GM21423 (cell line): ENCODE results near the gene PDGFC.

ENCODE experiments used
- ATAC-seq: cut with Tn5 transposase; IDR thresholded peaks from one replicate; pipeline ENCODE4 v1.9.1; 2021; ENCODE audit warnings: mild to moderate bottlenecking, moderate library complexity; ENCODE audit not compliant: unreplicated experiment

PDGFC gene

DNA sequence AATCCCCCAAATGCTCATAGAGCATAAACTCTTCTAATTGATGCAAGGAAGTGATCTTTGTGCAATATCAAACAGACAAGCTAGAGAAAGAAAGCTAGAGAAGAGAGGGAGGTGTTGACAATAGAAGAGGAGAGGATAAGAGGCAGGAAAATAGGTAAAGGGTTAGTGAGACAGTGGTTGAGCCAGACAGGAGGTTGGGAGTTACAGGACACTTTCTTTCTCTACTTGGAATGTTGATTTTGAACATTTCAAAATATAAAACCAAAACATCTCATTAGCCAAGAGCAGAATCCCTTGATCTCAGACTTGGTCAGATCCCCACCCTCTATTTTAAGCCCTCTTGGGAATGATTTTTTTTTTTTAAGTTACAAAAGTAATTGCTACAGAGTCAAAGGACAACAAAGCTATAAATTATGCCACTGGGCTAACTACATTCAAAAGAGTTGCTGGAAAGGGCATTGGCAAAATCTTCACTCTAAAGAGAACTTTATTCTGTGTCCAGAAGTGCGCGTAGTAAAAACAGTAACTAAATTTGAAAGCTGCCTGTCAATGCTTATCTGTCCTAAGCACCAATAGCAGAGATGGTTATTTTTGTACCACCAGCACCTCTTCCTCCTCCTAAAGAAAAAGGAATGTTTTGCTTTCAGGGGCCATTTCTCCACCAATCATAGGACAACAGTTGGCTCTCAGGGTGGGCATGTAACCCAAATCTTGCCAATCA is 133.8 kb downstream of the PDGFC start:
- no peak for ATAC-seq

DNA sequence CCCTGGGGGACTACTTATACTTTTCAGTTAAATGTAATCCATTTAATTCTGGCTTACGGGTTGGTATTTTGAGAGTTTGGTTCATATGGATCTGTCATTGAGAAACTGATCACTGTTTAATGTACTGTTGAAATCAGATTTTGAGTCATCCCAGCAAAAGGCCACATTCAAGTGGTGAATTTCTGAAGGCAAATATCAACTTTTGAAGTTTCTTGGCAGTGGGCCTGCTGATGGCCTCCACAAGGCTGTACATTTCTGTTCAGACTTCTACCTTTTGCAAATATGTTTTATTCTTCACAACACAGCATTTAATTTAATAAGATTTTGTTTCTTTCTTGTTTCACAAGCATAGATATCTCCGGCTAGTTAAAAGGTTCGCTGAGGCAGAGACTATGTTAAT is 138.7 kb downstream of the PDGFC start:
- ATAC-seq, result no peak

DNA sequence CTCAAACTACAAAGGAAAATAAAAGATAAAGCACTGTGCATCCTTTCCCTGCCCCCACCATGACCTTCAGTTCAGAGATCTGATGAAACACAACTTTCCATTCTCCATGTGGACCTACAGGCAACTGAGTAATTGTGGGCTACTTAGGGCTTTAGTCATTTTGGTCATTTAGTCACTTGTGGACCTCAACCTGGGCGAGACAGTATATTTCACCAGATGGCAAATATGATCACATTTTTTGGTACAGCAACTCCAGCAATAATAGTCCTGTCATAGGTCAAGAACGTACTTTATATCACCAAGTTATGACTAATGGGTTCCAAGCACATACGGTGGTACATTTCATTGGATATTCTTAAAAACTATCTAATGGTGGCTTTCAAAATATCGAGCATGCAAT is 141.2 kb downstream of the PDGFC start:
- ATAC-seq, result no peak

DNA sequence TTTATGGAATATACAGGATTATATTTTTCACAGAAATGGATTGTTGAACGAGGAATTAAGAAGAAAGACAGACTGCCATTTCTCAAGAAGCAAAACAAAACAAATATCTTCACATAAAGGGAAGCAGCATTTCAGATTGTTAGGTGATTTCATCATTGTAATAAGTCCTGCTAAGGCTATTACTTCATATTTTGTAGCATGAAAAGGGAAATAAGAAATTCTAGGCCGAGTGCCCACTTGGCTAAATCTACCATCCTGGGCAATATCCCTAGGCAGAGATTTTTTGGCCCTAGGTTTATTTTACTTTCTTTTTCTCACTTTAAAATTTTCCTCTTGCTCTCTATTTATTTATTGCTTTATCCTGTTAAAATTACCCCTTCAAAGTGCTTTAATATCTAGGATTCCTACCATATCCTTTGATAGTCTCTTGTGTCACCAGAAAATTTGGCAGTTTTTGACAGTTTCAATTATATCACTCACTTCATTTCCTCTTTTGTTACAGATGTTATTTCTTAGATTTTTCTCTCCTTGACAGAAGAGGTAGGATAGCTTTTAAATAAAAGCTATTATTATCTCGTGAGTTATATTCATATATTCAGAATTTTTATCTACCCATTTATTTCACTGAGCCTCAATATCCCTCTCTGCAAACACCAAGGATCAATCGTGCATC is 142.3 kb downstream of the PDGFC start:
- no peak for ATAC-seq

DNA sequence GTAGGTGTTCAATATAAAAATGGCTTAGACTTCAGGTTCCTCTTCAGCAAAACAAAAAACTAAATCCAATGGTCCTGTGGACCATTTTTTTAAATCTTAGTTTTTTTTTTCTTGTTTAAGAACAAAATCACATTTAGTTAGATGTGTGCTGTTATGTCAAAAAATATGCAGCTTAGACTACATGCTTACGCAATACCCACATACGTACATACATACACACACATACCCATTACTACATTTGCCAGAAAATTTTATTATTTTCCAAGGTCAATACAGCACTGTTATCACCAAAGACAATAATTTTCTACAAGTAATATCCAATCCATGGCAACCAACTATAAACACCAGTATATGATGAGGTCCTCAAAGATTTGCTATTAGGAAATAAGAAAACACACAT is 144.1 kb downstream of the PDGFC start:
- ATAC-seq, result no peak

DNA sequence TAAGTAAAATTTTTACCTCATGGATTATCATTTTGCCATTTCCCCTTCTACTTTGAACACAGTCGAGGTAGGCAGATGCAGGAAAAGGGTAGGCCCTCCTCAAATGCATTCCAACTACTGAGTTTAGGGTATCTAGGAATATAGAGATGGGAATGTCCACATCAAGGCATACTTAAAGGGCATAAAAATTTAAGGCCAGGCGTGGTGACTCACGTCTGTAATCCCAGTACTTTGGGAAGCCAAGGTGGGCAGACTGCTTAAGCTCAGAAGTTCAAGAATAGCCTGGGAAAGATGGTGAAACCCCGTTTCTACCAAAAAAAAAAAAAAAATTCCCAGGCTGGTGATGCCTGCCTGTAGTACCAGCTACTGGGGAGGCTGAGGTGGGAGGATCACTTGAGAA is 146.5 kb downstream of the PDGFC start:
- no peak for ATAC-seq

DNA sequence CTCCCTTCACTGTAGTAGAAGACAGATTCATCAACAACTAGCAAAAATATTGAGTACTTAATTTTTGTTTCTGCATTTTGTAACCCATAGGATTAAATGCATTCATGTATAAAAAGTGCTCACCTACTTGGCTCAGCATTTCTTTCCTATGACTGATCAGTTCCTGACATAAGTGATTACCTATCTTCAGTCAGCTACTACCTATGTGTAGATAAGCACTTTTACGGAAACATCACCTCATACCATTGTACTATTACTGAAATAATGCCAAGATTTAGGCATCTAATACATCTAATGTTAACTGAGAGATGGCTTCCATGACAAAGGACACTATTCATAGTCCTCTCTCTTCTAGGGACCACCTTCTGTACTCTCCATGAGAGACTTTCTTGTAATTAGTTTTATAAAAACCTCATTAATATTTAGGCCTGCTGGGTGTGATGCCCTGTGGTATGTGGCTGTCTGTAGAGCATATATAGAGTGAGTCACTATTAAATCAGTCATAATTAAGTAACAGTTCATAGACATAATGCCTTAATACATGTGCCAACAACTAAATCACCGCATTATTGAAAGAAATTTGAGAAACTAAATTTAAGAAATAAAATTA is 147.0 kb downstream of the PDGFC start:
- ATAC-seq, result no peak

DNA sequence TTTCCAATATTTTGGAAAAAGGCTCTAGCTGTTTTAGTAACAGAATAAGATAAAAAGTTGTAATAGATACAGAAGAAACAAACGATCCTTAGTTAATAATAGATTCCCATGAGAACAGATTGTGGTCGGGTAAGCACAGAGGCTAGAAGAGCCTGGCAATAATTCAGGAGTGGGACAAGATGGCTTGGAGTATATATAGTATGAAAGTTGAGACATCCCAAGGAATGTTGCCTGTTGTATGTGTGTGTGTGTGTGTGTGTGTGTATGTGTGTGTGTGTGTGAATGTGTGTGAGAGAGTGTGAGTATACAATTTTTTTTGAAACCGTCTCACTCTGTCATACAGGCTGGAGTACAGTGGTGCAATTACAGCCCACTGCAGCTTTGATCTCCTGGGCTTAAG is 150.7 kb downstream of the PDGFC start:
- no peak for ATAC-seq

DNA sequence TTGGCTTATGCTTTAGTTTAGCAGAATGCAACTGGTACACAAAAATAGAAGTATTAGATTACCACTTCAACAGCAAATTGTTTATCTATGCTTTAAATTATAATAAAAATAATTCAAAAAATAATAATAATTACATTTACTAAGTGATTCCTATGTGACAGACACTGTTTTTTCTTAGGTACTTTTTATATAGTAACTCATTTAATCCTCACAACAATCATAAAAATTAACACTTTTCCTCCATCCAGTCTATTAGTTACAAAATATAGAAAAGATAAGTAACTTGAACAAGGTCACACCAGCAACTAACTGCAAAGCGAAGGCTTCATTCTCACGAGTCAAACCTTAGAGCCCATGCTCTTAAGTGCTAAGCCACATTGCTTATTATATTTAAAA is 155.2 kb downstream of the PDGFC start:
- ATAC-seq, result no peak

DNA sequence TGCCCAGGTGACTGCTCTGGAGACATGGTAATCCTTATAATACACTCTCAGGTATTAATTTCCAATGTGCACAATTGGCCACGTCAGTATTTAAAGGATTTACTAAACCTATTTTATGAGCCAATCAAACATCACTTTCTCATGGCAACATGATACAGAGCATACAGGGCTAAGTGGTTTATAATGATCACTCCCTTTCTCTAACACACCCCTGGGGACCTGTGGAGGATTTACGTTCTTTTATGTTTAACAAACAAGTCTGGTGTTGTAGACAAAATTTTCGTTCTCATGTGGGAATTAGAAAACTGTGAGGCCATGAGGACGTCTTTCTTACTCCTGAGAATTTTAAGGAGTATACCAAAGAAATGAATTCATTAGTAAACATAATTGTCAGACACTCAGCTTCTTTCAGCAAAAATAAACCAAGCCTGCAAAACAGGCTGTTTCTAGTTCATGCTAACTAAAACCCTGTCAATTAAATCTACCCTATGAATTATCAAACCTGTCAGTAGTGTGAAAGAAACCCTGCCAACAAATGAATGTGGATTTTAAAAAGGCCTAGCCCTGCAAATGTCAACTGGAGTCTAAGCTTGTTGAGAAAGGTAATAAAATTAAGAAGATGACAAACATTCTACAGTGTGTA is 155.8 kb downstream of the PDGFC start:
- ATAC-seq, result no peak

DNA sequence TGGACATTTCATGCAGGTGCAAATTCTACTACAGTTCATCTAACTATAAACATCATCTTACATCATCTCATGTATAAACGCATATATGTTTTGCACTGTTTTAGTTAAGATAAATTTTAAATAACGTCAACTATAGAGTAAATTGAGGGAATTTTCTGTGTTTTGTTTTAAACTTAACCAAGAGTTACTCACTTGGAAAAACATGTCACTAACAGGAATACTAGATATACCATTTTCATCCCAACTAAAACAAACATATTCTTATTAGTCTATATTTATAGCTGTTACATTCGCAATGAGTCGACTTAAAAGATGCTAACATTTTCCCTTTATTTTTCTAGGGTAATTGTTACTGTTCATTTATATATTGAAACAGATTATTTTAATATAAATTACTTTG is 159.6 kb downstream of the PDGFC start:
- ATAC-seq, result no peak

DNA sequence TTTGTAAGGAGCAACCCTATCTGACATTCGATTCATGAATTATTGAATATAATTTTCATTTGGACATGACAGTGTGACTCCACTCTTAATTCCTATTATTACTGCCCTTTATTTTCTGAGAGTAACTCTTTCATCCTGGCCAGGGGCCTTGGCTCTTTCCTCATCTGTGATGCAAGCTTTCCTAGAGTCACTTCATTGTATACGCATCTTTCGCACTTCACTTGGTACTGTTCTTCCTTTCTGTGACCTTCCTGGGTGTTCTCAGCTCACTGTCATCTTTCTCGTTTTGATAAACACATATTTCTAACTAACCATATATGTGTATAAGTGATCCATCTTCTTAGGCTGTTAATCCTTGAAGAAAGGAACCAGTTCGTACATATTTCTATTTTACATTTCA is 160.3 kb downstream of the PDGFC start:
- ATAC-seq, result no peak

DNA sequence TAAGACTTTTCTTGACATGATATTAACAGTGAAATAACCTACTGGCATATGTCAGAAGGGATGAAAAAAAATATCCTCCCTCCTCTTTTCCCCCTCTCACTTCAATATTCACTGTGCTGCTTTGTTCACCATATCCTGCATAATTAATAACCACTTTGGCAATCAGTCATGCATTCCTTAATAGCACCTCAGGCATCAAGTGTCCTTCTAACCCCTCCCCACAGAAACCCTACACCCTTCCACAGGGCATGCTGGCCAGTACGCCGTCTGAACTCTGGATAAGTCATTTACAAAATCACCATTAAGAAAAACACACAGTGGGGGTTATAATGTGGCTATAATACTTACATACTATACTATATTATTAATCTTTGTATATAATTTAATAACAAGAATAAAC is 165.9 kb downstream of the PDGFC start:
- ATAC-seq, result no peak

DNA sequence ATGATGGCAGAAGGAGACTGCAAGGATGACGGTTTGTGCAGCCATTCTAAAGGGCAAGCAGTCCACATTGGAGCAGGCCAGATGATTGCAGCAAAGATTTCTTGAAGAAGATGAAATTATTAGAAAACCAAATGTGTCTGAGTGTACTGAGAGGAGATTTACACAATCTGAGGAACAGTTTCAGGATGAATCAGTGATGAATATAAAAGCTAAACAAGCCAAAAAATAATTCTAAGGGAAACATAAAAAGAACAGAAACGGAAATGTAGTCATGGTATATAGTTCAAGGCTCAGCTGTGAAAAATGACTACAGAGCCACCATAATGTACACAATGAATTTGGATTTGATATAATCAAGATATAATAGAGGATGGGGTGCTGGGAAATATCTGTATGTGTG is 168.5 kb downstream of the PDGFC start:
- ATAC-seq, result no peak

DNA sequence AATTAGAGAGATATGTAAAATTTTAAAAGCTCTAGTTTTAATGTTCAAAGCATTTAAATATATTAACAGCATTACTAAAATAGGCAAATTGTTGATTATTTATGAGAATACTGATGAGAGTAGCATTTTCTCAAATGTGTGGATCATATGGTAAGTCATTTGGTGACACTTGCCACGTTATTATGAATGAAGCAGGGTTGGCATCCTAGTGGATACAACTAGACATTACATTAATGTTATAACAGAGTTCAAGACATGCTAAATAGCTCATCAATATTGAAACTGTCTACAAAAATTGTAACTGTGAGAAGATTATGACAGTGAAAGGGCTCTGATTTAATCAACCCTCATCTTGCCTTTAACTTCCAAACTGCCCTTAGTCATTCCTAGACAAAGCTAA is 171.1 kb downstream of the PDGFC start:
- no peak for ATAC-seq

DNA sequence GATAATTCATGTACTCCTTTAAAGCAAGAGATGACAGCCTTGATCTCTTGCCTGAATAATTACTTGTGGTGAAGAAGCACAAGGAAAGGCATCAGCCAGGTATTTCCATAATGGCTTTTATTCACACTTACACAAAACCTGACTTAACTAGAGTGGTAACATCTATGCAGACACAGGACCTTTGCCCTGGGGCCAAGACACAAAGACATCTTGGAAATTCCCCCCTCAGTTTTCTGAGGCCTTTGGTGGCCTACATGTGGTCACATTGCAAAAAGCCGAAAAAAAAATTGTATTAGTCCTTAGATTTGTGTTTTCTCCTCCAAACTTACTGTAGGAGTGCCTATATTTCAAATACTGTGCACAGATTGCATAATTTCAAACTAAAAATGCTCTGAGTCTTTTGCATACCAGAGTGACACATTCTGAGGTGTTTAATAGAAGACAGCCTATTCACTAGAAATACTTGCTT is 172.4 kb downstream of the PDGFC start:
- no peak for ATAC-seq

DNA sequence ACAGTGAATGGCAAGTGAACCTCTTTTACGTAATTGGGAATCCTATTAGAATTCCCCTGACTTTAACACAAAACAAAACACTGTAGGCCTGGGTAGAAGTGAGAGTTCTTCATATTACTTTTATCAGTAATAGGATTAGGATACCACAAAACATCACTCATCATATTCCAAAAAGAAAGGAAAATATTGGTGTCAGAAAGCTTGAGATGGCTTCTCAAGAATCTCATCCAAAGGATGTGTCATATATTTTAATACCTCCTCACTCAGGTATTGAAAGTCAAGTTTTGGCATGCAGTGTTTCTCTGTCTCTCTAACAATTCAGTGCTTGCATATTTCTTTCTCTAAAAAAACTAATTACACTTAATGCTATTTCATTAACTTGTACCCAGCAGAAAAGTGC is 173.2 kb downstream of the PDGFC start:
- ATAC-seq, result no peak

DNA sequence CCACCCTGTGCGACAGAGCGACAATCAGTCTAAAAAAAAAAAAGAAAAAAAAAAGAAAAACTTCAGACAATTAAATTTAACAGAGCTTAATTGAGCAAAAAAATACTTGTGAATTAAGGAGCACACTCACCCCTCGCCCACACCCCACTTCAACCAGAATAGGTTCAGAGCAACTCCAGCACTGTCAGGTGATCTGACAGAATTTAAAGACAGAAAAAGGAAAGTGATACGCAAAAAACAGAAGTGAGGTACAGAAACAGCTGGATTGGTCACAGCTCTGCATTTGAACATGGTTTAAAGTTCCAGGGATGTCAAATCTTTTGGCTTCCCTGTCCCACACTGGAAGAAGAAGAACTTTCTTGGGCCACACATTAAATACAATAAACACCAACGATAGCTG is 174.4 kb downstream of the PDGFC start:
- ATAC-seq, result no peak

DNA sequence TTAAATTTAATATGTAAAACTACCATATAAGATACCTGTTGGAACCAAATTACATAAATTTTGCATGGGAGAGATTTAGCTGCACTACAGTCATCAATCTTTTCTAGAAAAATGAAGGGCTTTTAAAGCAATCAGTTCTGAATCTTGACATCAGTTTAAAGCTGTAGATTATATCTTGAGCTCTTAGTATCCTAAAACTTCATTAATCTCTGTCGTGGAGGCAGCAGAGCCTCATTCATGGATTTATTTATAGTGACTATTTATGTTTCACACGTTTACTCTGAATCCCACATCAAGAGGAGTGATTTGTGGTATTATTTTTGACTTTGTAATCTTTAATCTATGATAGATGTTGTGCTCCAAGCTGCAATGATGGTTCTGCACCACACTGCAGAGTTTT is 175.9 kb downstream of the PDGFC start:
- no peak for ATAC-seq

DNA sequence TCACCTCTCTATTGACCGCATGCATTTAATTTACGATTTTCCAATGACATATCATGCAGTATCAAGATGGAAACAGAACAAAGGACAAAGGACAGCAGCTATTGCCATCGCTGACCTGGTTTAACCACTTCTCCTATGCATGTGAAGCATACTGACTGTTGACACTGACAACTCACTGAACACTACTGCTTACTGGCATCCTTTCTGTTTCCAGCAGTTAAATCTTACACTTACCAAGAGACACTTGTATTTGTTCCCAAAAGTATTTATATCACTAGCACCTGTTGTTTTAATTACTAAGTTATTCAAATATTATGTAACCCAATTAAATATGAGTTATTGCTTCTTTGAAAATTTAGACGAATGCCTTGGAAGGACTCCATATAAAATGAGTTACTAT is 176.7 kb downstream of the PDGFC start:
- ATAC-seq, result no peak

DNA sequence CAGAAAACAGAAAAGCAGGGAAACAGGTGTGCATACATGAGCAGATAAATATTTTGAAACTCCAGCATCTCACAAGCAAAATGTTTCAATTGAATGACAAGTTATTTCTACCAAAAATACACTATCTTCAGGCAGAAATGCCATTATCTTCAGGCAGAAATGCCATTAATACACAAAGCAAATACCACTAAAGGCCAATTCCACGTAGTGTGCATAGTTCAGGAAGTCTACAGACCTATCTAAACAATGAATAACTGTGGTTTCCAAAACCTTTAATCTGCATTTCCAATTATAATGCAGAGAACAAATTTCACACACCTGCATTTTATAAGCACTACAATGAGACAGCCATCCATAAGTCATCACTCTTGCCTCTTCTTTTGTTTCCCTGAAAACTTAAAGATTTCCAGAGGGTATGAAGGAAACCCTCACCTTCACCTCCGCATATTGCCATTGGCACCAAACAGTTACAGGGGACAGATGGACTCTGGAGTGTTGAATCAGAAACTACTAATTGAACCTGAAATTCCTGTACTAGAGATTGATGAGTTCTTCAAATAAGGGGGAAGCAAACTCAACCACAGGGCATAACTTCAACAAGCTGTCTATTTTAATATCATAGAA is 179.0 kb downstream of the PDGFC start:
- ATAC-seq, result no peak
